NCI-H2171 (cell line): ENCODE measurements around the gene ATP5F1D.

Experiments used
- DNase-seq: peaks from one replicate; lab custom pipeline; 2025; lab: John Stamatoyannopoulos, UW

ATP5F1D gene

DNA sequence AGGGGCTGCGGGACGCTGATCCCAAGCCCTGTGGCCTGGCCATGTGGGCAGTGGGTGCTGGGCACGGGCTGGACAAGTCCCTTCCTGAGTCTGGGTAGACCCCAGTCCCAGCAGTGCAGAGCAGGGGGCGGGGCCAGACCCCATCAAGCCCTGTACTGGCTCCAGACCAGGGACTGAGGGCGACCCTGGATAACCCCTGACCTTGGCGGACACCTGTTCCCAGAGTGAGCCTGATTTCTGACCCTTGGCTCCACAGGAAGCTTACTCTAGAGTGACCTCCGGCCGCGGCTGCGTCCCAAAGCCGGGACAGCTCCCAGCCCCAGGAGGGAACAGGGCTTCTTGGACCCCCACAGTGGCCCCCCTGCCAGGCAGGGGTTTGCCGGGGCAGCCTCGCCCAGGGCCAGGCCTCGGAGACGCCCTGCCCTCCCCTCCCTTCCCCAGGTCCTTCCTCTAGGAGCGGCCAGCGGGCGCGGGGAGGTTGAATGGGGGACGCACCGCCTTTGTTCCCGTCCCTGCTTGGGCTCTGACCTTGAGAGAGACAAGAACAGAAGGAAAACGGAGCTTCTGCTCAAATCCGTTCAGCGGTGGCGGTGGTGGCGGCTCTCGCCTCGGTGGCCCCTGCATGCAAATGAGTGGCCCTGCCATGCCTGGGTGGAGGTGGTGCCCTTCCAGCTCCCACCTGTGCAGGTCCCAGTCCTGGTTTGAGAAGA, 41.8 kb downstream of the ATP5F1D start:
- no peak for DNase-seq

DNA sequence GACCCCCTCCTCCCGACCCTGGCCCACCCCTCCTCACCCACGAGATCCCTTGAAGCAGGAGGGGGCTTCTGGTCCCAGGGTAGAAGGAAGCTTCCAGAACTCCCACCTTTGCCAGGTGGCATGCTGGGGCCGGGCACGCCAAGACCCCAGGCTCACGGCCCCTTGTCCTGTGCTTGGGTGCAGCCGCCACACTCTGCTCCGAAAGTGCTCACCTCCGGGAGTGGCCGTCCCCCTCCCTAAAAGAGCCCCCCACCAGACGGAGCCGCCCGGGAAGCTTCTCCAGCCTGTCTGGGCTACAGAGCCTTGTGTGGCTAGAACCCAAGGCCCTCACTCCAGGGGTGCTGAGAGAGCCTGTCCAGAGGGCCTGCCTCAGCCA, 42.4 kb downstream of the ATP5F1D start:
- DNase-seq: no peak

GRCh38 chr19:1284293-1284978, 42.9 kb downstream of the ATP5F1D start:
- DNase-seq: no peak

- no peak for DNase-seq
These were observed 43.6 kb downstream of the ATP5F1D start for GRCh38 chr19:1284979-1285736.

DNA sequence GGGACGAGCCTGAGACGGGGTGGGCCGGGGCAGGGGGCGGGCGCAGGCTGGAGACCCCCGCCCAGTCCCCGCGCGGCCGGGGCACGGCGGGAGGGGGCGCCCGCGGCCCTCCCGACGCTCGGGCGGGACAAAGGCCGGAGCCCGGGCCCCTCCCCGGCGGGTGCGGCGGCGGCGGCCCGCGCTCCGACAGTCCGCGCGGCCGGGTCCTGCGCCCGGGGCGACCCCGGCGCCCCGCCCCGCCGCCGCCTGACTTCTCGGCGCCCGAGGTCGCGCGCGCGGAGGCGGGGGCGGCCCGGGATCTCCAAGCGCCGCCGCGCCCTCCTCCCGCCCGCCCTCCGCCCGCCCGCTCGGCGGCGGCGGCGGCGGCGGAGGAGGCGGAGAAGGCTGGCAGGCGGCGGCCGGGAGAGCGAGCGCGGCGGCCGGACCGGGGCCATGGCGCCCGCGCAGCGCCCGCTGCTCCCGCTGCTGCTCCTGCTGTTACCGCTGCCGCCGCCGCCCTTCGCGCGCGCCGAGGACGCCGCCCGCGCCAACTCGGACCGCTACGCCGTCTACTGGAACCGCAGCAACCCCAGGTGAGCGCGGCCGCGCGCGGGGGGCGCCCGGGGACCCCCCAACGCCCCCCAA, 44.3 kb downstream of the ATP5F1D start, which contains the start of gene EFNA2:
Gene EFNA2 (plus strand): TSS at position 137 of the 624 bp plus-strand sequence. CDS start 296 bp downstream, at position 433.
- no peak for DNase-seq

- no peak for DNase-seq
These were observed 45.2 kb downstream of the ATP5F1D start for GRCh38 chr19:1286487-1287353.

GRCh38 chr19:1287354-1288225, 46.0 kb downstream of the ATP5F1D start:
- no peak for DNase-seq

DNA sequence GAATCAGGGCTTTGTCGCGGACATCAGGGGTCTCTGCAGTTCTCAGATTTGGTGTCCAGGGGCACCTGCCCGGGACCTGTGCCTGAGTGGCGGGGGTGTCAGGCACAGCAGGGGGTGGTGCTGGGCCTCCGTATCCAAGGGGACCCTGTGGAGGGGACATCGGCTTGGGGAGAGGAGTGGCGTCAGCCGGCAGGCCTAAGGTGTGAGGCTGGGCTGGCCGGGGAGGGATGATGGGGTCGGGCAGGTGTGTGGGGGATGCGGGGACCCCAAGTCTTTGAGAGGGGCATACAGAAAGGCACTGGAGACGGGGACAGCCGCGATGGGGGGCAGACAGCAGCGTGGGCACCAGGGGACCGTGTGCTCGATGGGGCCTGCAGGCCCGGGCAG, 46.7 kb downstream of the ATP5F1D start:
- no peak for DNase-seq

DNA sequence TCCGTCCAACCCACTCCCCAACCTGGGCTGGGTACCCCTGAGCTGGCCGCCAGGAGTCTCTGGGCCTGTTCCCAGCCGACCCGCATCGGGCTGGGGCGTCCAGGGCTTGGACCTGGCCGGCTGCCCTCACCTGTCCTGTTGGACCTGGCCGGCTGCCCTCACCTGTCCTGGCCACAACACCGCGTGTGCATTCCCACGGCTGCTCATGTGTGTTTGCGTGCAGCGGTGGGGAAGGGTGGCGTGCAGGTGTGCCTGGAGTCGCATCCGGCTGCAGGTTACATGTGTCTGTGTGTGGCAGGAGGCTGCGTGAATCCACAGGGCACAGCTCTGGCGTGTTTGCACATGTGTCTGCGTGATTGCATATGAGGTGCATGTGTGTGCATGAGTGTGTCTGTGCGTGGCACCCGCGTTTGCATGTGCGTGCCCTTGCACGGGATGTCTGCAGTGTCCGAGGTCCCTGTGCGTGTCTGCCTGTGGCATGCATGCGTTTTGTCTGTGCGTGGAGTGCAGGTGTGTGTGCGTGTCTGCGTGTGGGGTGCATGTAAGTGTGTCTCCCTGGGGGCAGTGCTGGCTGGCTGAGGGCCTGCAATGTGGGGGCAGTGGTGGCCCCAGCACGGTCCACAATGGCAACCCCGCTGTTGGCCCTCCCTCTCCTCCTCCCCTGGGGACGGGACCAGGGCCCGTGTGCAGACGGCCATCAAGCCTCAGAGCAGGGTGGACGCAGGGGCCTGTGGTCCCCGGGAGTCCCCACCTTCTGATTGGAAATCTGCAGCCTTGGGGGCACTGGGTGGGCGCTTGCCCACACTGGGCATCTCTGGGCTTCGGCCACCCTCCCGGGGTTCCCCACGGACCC, 47.5 kb downstream of the ATP5F1D start:
- no peak for DNase-seq

DNA sequence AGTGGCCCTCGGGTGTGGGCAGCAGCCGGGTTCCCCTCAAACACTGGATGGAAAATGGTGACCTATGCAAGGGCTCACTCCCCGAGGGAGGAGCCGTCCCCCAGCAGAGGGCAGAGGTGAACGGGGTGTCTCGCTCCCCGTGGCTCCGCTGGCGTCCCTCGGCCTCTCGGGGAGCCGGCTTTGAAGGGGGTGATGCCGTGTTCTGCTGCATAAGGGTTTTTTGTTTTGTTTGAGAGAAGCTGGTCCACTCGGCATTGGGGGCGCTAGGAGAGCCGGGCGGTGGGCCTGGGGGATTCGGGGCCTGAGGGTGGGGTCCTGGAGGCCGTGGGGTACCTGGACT, 48.1 kb downstream of the ATP5F1D start:
- DNase-seq: no peak

- no peak for DNase-seq
These were observed 48.7 kb downstream of the ATP5F1D start for GRCh38 chr19:1290196-1290702.

- DNase-seq: no peak
These were observed 49.4 kb downstream of the ATP5F1D start for GRCh38 chr19:1290703-1291651.

DNA sequence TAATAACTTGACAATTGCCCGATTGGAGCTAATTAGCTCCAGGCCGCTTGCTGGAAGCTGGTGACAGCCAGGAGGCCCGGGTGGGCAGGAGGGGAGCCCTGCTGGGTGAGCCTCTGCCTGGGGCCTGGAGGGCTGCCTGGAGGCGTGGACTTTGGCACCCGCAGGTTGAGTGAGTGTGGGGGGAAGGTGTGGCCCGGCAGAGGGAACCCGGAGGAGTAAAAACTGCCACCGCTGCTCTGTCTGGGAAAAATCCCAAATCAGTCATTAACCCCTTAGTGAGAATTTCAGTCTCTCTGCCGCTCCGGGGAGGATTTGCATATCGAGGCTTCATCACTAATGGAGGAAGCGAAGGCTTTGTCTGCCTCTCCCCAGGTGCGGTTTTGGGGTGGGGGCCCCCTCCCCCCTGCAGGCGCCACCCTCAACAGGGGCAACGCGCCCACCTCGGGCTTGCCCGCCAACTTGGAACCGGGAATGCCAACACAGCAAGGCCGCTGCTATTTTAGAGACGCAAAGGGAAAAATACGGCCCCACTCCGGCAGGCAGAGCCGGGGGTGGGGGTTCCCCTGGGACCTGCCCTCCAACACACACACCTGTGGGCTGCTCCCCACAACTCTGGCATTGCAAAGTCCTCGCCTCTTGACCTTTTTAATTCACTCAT, 50.3 kb downstream of the ATP5F1D start:
- DNase-seq: no peak

DNA sequence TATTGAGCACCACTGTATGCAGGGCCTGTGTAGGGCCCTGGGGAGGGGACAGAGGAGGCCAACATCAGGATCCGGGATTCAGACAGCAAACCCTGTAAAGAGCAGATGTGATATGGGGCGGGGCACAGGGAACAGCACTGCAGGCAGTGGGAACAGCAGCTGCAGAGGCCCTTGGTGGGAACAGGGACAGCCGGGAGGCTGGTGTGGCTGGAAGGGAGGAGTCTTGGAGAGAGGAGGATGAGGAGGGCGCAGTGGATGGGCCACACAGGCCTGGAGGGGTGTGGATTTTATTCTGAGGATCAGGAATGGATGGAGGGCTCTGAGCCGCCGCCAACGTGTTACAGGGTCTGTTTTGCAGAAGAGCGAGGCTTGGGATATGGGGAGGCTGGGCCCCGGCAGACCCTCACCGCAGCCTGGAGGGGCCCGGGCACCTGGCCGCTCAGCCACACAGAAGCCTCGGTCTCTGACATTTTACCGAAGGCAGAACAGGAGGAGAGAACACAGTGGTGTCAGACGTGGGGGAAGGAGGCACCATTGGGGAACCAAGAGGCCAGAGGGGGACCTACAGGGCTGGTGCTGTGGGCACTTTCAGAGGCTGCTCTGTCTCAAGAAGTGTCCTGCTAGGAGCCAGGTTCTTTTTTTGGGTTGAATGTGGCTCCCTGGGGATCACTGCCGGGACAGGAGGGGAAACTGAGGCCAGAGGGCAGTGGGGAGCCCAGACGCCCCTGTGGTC, 51.0 kb downstream of the ATP5F1D start:
- no peak for DNase-seq

DNA sequence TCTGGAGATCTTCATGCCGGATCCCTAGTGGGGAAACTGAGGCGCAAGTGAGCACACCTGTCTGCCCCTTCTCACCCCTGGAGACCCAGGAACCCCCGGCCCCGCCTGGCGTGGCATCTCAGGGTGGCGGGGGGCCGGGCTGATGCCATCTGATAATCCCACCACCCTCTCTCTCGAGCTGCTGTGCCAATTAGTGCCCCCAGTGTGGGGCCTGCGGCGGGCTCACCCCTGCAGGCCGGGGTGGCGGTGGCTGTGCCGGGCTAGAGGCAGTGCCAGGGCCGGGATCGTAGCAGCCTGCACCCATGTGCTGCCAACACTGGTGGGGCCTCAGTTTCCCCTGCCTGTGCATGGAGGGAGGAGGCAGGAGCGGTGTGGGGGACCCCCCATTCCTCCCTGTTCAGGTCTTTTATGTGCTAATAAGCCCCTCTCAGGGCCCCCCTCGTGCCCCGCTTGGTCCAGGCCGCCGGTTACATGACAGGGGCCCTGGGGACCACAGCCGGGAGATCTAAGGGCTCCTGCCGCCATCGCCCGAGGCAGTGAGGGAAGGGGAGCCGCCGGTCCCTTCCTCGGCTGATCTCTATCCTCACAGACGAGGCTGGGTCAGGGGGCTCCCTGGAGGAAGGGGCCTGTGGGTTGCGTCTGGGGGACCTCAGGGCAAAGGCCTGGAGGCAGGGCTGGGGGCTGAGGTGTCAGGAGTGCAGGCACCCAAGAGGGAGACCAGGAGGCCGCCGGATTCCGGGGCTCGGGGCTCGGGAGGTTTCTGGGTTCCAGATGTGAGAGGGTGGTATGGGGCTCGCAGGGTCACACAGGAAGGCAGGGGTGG, 52.4 kb downstream of the ATP5F1D start:
- no peak for DNase-seq
